NCI-H524 treated with DMSO at 0.1 percent for 48 hours (cell line): ENCODE results near the gene MAST4.

Source experiments
- DNase-seq: peaks from one replicate; lab custom pipeline; 2025; lab: John Stamatoyannopoulos, UW

MAST4 gene

GRCh38 chr5:66603881-66604280 lies 7.7 kb downstream of the MAST4 start:
- DNase-seq, result no peak

GRCh38 chr5:66606713-66607112 lies 10.5 kb downstream of the MAST4 start:
- DNase-seq, result no peak

DNA sequence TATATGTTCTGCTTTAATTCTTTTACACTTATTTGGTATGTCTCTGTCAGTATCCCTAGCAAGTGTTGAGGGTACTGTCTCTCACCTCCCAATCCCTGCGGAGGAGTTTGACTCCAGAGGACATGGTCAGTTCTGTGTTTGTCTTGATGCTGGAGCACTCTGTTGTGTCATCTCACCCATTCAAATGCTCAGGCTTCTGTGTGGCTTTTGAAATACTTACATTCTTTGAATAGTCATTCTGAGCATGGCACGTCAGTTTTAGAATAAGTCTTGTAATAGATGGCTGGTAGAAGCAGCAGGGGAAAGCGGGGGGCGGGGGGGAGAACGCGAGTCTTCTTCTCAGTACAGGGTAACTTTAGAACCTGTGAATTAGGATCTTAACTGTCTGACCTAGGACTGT lies 12.3 kb downstream of the MAST4 start:
- no peak for DNase-seq

- DNase-seq, result no peak
These were observed 13.4 kb downstream of the MAST4 start for GRCh38 chr5:66609615-66610014.

- DNase-seq, result no peak
These were observed 16.0 kb downstream of the MAST4 start for GRCh38 chr5:66612226-66612625.

DNA sequence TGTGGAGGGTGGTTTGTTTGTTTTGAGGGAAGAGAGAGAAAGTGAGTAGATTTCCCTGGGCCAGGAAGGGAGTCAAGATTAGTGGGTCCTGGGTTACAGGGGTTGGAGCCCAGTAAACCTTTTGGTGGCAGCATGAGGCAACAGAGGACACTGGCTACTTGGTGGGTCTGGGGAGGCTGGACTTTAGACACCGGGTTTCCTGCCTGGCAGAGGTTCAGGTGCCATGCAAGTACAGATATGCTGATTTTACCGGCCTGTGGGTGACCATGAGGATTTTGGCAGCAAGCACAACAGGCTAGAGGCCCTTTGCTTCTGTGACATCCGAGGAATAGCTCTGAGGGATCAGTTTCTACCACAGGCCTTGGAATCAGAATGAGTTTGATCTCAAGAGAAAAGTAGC lies 18.9 kb downstream of the MAST4 start:
- no peak for DNase-seq

- no peak for DNase-seq
These were observed 19.7 kb downstream of the MAST4 start for GRCh38 chr5:66615894-66616293.

GRCh38 chr5:66616520-66617225 lies 20.5 kb downstream of the MAST4 start:
- DNase-seq, result no peak

DNA sequence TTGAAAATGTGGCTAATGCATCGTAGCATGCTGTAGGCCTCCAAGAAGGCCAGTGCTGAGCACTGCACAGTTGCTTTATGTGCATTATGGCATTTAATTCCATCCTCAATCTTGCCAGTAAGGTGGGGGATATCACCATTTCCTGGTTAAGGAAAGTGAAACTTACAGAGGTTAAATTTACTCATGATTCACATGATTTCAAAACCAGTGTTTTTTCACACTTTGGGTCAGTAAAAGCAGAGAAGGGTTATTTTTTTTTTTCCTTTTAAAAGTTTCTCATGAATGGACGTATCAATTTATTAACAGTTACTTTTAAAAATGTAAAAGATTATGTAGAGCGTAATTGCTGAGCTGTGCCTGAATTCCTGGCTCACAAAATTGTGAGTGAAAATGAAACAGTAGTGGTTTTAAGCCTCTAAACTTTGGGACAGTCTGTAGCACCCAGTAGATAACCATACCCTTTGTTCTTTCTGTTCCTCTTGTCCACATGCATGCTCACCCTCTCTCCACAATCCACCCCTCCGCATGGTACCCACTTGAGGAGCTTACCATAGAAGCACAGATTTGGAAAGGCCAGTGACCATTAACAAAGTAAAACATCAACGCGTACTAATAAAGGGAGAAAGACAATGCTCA lies 21.2 kb downstream of the MAST4 start:
- no peak for DNase-seq

DNA sequence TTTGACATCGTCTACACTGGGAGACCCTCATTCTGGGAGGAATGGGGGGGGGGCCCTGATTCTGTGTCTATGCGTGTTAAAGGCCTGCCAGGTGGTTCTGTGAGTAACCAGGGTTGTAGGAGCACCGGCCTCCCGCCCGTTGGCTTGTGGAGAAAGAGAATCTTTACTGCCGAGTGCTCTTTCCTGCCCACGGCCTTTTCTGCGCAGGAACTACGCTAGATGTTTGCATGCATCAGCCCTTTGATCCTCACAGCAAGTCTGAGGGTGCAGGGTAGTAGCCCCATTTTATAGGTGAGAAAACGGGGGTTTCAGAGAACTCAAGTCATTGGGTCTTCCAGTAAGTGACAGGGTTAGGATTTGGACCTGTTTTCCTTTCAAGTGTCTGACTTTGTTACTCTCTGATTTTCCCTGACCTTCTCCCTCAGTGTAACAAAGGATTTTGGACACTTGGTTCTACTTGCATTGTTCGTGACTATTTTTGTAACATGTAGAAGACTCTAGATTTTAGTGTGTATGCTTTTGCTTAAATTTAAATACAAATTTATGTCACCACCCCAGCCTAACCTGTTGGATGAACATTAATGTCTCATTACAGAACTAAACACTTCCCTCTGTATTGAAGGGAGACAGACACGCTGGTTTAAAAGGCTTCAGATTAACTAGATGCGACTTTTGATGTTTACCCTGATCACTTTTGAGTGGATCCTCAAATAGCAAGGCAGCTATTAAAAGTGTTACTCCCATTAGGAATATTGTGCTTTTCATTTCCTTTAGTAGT lies 22.0 kb downstream of the MAST4 start:
- DNase-seq, result no peak

- no peak for DNase-seq
These were observed 24.5 kb downstream of the MAST4 start for GRCh38 chr5:66620711-66621110.

DNA sequence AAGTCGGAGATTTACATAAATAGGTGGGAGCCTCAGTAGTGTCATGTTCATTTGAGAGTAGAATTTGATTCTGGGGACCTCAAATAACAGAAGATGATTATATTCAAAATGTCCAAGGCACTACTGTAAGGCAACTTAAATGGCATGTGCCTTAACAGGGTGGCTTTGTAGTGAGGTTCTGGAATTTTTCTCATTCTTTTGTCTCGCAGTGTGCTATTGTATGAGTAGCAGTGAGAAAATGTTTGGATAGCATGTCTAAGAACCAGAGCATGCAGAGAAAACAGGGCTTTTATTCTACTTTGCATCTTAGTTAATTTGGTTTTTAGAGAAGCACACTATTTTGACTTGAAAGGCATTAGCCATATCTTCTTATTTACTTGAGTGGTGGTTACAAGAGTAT lies 25.0 kb downstream of the MAST4 start:
- DNase-seq, result no peak

GRCh38 chr5:66621736-66622135 lies 25.5 kb downstream of the MAST4 start:
- no peak for DNase-seq

DNA sequence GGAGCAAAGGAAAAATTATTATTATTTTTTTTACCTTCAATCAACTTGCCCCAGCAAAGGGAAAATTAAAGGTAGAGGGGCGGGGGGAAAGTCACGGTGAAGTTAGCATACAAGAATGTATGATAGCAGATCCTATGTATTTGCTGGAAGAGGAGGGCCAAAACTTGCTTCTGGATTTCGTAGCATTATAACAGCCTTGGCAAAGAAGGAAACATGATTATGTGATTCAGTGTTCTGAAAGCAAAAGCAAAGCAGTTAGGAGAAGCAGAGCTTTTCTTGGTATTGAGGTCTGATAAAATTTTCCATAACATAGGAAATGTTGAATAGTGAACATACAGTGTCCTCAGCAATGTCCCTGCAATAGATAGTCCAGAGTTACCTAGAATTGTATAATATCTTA lies 32.4 kb downstream of the MAST4 start:
- DNase-seq, result no peak

- DNase-seq, result no peak
These were observed 33.3 kb downstream of the MAST4 start for GRCh38 chr5:66629446-66629845.

- no peak for DNase-seq
These were observed 37.6 kb downstream of the MAST4 start for GRCh38 chr5:66633754-66634153.

GRCh38 chr5:66634601-66635000 lies 38.4 kb downstream of the MAST4 start:
- no peak for DNase-seq

GRCh38 chr5:66637994-66638393 lies 41.8 kb downstream of the MAST4 start:
- DNase-seq, result no peak

GRCh38 chr5:66639037-66639436 lies 42.8 kb downstream of the MAST4 start:
- no peak for DNase-seq

DNA sequence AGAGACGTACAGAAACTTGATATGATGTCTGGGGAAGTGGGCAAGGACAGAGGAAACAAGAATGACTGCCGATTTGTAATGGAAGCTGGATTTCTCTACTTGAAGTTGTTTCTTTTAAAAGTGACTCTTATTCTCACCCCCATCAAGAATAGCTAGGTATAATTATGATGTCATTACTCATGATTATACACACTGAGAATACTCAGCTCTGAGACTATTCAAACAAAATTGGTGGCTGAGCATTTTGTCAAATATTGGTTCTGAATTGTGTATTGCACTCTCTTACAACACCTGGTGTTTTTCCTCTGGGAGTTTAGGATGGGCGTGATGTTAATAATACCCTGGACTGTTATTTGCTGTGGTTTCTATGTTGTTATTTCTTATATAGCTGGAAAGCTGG lies 46.3 kb downstream of the MAST4 start:
- no peak for DNase-seq

- no peak for DNase-seq
These were observed 47.2 kb downstream of the MAST4 start for GRCh38 chr5:66643387-66643786.

GRCh38 chr5:66644111-66644510 lies 47.9 kb downstream of the MAST4 start:
- DNase-seq, result no peak

DNA sequence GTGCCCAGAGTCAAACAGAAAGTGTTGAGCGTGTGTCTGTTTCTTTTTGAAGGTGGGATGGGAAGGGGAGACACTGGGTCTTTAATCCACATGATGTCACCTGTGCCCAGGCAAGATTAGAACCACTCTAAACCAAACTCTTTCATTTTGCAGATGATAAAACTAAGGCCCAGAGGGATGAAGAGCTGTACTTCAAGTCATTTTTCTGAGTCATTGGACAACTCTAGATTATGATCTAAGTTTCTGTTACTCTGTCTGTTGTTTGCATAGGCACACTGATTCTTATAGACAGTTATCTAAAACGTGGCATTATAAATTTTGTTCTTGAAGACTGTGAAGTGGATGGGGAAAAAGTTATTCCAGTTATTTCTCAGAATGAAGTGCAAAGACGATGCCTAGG lies 48.8 kb downstream of the MAST4 start:
- no peak for DNase-seq
